Thyroid gland (tissue), 4 donors: ENCODE results near the gene PTPN18.

Experiments used
- POLR2A ChIP-seq, 2 donors: fragments of 450-650 bp; IDR thresholded peaks; one replicate each; pipeline ENCODE4 v1.6.1; 2017; ENCODE audit warnings: antibody characterized with exemption in 2 of 2, mild to moderate bottlenecking in 2 of 2, moderate library complexity in 1 of 2
- TF ChIP-seq, protein P1 (sequence below), 6 experiments: fragments of 200-600 bp in 3 of 6; fragments of 450-650 bp in 3 of 6; sonication (generic) in 3 of 6; IDR thresholded peaks; one replicate each; pipeline ENCODE4 v1.5.1; 2016 to 2019; ENCODE audit warnings: antibody characterized with exemption in 6 of 6, mild to moderate bottlenecking in 2 of 6, inconsistent platforms in 1 of 6, moderate library complexity in 1 of 6

GRCh38 chr2:130371723-130372054 lies 15.8 kb downstream of the PTPN18 start:
- TF ChIP-seq POLR2A (IDR thresholded peaks at IDR 0.05), result no peak
- TF ChIP-seq, protein P1, sequence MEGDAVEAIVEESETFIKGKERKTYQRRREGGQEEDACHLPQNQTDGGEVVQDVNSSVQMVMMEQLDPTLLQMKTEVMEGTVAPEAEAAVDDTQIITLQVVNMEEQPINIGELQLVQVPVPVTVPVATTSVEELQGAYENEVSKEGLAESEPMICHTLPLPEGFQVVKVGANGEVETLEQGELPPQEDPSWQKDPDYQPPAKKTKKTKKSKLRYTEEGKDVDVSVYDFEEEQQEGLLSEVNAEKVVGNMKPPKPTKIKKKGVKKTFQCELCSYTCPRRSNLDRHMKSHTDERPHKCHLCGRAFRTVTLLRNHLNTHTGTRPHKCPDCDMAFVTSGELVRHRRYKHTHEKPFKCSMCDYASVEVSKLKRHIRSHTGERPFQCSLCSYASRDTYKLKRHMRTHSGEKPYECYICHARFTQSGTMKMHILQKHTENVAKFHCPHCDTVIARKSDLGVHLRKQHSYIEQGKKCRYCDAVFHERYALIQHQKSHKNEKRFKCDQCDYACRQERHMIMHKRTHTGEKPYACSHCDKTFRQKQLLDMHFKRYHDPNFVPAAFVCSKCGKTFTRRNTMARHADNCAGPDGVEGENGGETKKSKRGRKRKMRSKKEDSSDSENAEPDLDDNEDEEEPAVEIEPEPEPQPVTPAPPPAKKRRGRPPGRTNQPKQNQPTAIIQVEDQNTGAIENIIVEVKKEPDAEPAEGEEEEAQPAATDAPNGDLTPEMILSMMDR (IDR thresholded peaks at IDR 0.05), result no peak
